Caco-2 (cell line): ENCODE measurements around the gene PTGIR. TPM values are rescaled to one million over a fixed set of nuclear protein-coding genes. Genes with fewer than 3 reads are reported as not detected.

Source experiments
- BruUV-seq: library from RNA; stranded (reverse); fragments of 400-500 nt; replicated peaks from 2 replicates; lab custom pipeline; 2021; lab: Mats Ljungman, UMichigan
- CTCF ChIA-PET: fragments of 300-600 bp; sonication (Branson Sonifier 250); formaldehyde crosslinking; loops from one replicate; lab custom pipeline; 2022; ENCODE audit warnings: antibody characterized with exemption; lab: Charles Lee
- POLR2A ChIA-PET: fragments of 300-600 bp; sonication (Branson Sonifier 250); formaldehyde crosslinking; loops from one replicate; lab custom pipeline; 2022; ENCODE audit warnings: antibody characterized with exemption; lab: Charles Lee
- DNase-seq, 2 experiments: peaks; one replicate each; pipeline versions ENCODE4 v3.0.0 to v3.0.0-alpha.2; 2020 to 2022
- H3K27me3 ChIP-seq: replicated peaks from 2 replicates; pipeline ENCODE4 v1.6.0; 2011; ENCODE audit warnings: low read length; ENCODE audit not compliant: control insufficient read depth, insufficient read depth
- H3K36me3 ChIP-seq: 2 replicates; pipeline ENCODE4 v1.5.1; 2011; ENCODE audit warnings: low read length; ENCODE audit not compliant: control insufficient read depth, insufficient read depth
- H3K4me1 ChIP-seq: fragments of 250-450 bp; sonication (Bioruptor Pico); 2 replicates; pipeline ENCODE4 v1.5.1; 2020; ENCODE audit warnings: mild to moderate bottlenecking
- H3K4me3 ChIP-seq: 2 replicates; pipeline ENCODE4 v1.5.1; 2011; ENCODE audit warnings: low read depth, mild to moderate bottlenecking, control low read depth, low read length
- H3K9me3 ChIP-seq: fragments of 250-450 bp; sonication (Bioruptor Pico); 2 replicates; pipeline ENCODE4 v1.5.1; 2020; ENCODE audit warnings: mild to moderate bottlenecking, moderate library complexity
- H3K27ac Mint-ChIP-seq: one replicate; pipeline ENCODE4 v1.8.0; 2022; ENCODE audit warnings: mixed read lengths; ENCODE audit not compliant: unreplicated experiment
- H3K27me3 Mint-ChIP-seq: one replicate; pipeline ENCODE4 v1.8.0; 2022; ENCODE audit warnings: mixed read lengths; ENCODE audit not compliant: insufficient read depth, unreplicated experiment
- H3K36me3 Mint-ChIP-seq: one replicate; pipeline ENCODE4 v1.8.0; 2022; ENCODE audit warnings: mild to moderate bottlenecking, mixed read lengths; ENCODE audit not compliant: insufficient read depth, unreplicated experiment
- H3K4me1 Mint-ChIP-seq: one replicate; pipeline ENCODE4 v1.8.0; 2022; ENCODE audit warnings: low read depth, mixed read lengths; ENCODE audit not compliant: unreplicated experiment
- H3K4me3 Mint-ChIP-seq: one replicate; pipeline ENCODE4 v1.8.0; 2022; ENCODE audit warnings: mild to moderate bottlenecking, moderate library complexity, mixed read lengths; ENCODE audit not compliant: unreplicated experiment
- H3K9me3 Mint-ChIP-seq: one replicate; pipeline ENCODE4 v1.8.0; 2022; ENCODE audit warnings: mixed read lengths; ENCODE audit not compliant: unreplicated experiment
- CTCF ChIP-seq, 2 experiments: fragments of 200-600 bp in 1 of 2; IDR thresholded peaks; 1 replicate in 1 of 2; 2 replicates in 1 of 2; pipeline versions ENCODE4 v1.5.1 to v1.8.0; 2011 to 2022; ENCODE audit warnings: antibody characterized with exemption in 1 of 2, control low read depth in 1 of 2, inconsistent platforms in 1 of 2, low read depth in 1 of 2, low read length in 1 of 2, mild to moderate bottlenecking in 1 of 2, moderate library complexity in 1 of 2; ENCODE audit not compliant: insufficient read depth in 1 of 2, severe bottlenecking in 1 of 2, unreplicated experiment in 1 of 2
- intact Hi-C: fragments of 100-400 bp; cut with micrococcal nuclease; formaldehyde crosslinking; loops from one replicate; pipeline ENCODE4 v1.10.0; 2022; ENCODE audit not compliant: unreplicated experiment
- total RNA-seq: library from RNA; stranded (reverse); gene quantifications from 2 replicates; pipeline ENCODE4 v1.2.3, GENCODE V29; 2022

The PTGIR gene
- total RNA-seq, 1 experiment from 2014 or later = not detected

GRCh38 chr19:46601318-46602224, 23.3 kb downstream of the PTGIR start, which contains the start of gene CALM3:
Gene CALM3 (plus strand): TSS chr19:46601330. CDS start chr19:46601435, 105 bp downstream.
- Histone ChIP-seq H3K9me3 (no peaks in the 10 kb centered on the region), H3K27me3 (no peaks in the 10 kb centered on the region; the same call in 1 of the 2 replicates), H3K4me3 (peak within 1 kb of the TSS; percentile 98), H3K36me3 (peaks cover 7% of the 10 kb centered on the region), H3K4me1 (peaks cover 14% of the 10 kb centered on the region)
- no peaks in the 10 kb centered on the region for H3K27me3 Mint-ChIP-seq
- TSS peak; percentile 51 for BruUV-seq
- POLR2A ChIA-PET = interaction anchor here (1.3 to 1.5 kb wide), 3 partner anchors 9 to 60 kb away, joined by 4 to 8 read pairs (median 6); partner anchors contain the start of gene DACT3
- intact Hi-C loops = no loop called here
- peak within 1 kb of the TSS; percentile 94 for H3K4me3 Mint-ChIP-seq
- H3K36me3 Mint-ChIP-seq = peaks cover 42% of the 10 kb centered on the region
- no peak for TF ChIP-seq CTCF (IDR thresholded peaks at IDR 0.05; ENCODE audit: insufficient read depth in 1 of 2, low read depth in 1 of 2, low read length in 1 of 2, severe bottlenecking in 1 of 2, unreplicated experiment in 1 of 2)
- CTCF ChIA-PET = interaction anchor here (0.5 to 6.2 kb wide), 8 partner anchors 10 to 832 kb away, joined by 3 to 42 read pairs (median 6); no protein-coding TSS in a partner anchor
- peak in 1 of 2 experiments; percentile 38 for DNase-seq
- no peaks in the 10 kb centered on the region for H3K4me1 Mint-ChIP-seq
- peak within 1 kb of the TSS; percentile 100 for H3K27ac Mint-ChIP-seq
- no peaks in the 10 kb centered on the region for H3K9me3 Mint-ChIP-seq

- BruUV-seq = TSS peak; percentile 70
- H3K36me3 ChIP-seq = peaks cover 2% of the 10 kb centered on the region
- no peaks in the 10 kb centered on the region for H3K4me1 Mint-ChIP-seq
- ChIA-PET POLR2A (interaction anchor here (0.5 to 1.5 kb wide), 8 partner anchors 10 to 632 kb away, joined by 3 to 8 read pairs (median 4); partner anchors contain the start of gene DACT3), CTCF (interaction anchor here (0.5 to 6.2 kb wide), 10 partner anchors 11 to 245 kb away, joined by 3 to 42 read pairs (median 4); partner anchors contain the start of gene DACT3)
- H3K27me3 Mint-ChIP-seq = no peaks in the 10 kb centered on the region
- peak overlapping the region; percentile 98 for H3K4me3 ChIP-seq
- DNase-seq = peak; percentile 96 to 98
- peak overlapping the region; percentile 94 for H3K4me3 Mint-ChIP-seq
- no peaks in the 10 kb centered on the region for H3K9me3 Mint-ChIP-seq
- peaks cover 33% of the 10 kb centered on the region for H3K36me3 Mint-ChIP-seq
- H3K27me3 ChIP-seq = no peaks in the 10 kb centered on the region; the same call in 1 of the 2 replicates
- H3K27ac Mint-ChIP-seq = peak overlapping the region; percentile 100
- TF ChIP-seq CTCF (IDR thresholded peaks at IDR 0.05; ENCODE audit: insufficient read depth in 1 of 2, low read depth in 1 of 2, low read length in 1 of 2, severe bottlenecking in 1 of 2, unreplicated experiment in 1 of 2) = no peak
- intact Hi-C loops = loop anchor here (1.0 kb wide), 1 partner anchor 29 kb away; no protein-coding TSS in a partner anchor
- H3K9me3 ChIP-seq = no peaks in the 10 kb centered on the region
- peaks cover 14% of the 10 kb centered on the region for H3K4me1 ChIP-seq
These were observed 24.2 kb downstream of the PTGIR start for GRCh38 chr19:46600384-46601317.
